PC-3 (cell line): ENCODE data around the gene FXR2. TPM values are rescaled to one million over a fixed set of nuclear protein-coding genes. Genes with fewer than 3 reads are reported as not detected.

Source experiments
- ATAC-seq: fragments of 200-7000 bp; cut with Tn5 transposase; 2 replicates; pipeline ENCODE4 v1.9.1; 2020; ENCODE audit warnings: mild to moderate bottlenecking, moderate library complexity
- BruUV-seq: library from RNA; stranded (reverse); fragments of 400-500 nt; replicated peaks from 2 replicates; lab custom pipeline; 2021; lab: Mats Ljungman, UMichigan
- CTCF ChIA-PET: fragments of 300-600 bp; sonication (Branson Sonifier 250); formaldehyde crosslinking; loops from one replicate; lab custom pipeline; 2022; ENCODE audit warnings: antibody characterized with exemption; lab: Charles Lee
- POLR2A ChIA-PET: fragments of 300-600 bp; sonication (Branson Sonifier 250); formaldehyde crosslinking; loops from one replicate; lab custom pipeline; 2022; ENCODE audit warnings: antibody characterized with exemption; ENCODE audit not compliant: unreplicated experiment; lab: Charles Lee
- DNase-seq: peaks from one replicate; pipeline ENCODE4 v3.0.0-alpha.2; 2015
- H2AFZ ChIP-seq: fragments of 300-600 bp; sonication (generic); 2 replicates; pipeline ENCODE4 v1.6.0; 2016; ENCODE audit warnings: antibody characterized with exemption, low read length
- H3F3A ChIP-seq: fragments of 300-600 bp; sonication (generic); one replicate; pipeline ENCODE4 v1.6.0; 2017; ENCODE audit warnings: antibody characterized with exemption, low read length, control low read depth, mild to moderate bottlenecking; ENCODE audit not compliant: unreplicated experiment
- H3K27ac ChIP-seq: fragments of 300-600 bp; sonication (generic); 2 replicates; pipeline ENCODE4 v1.5.1; 2016; ENCODE audit warnings: mild to moderate bottlenecking, low read length
- H3K27me3 ChIP-seq: fragments of 300-600 bp; sonication (generic); 2 replicates; pipeline ENCODE4 v1.6.1; 2016; ENCODE audit warnings: low read length, mixed read lengths
- H3K36me3 ChIP-seq: fragments of 300-600 bp; sonication (generic); 2 replicates; pipeline ENCODE4 v1.6.1; 2016; ENCODE audit warnings: low read depth, mixed run types, low read length, mixed read lengths
- H3K4me1 ChIP-seq: fragments of 300-600 bp; sonication (generic); 2 replicates; pipeline ENCODE4 v1.5.1; 2016; ENCODE audit warnings: low read length; ENCODE audit not compliant: insufficient read depth
- H3K4me2 ChIP-seq: fragments of 300-600 bp; sonication (generic); 2 replicates; pipeline ENCODE4 v1.6.0; 2016; ENCODE audit warnings: low read length
- H3K4me3 ChIP-seq: fragments of 300-600 bp; sonication (generic); 2 replicates; pipeline ENCODE4 v1.5.1; 2016; ENCODE audit warnings: mild to moderate bottlenecking, low read length, mixed read lengths
- H3K79me2 ChIP-seq: fragments of 300-600 bp; sonication (generic); 2 replicates; pipeline ENCODE4 v1.6.1; 2017; ENCODE audit warnings: low read length, mixed read lengths
- H3K9ac ChIP-seq: fragments of 300-600 bp; sonication (generic); 2 replicates; pipeline ENCODE4 v1.6.0; 2016; ENCODE audit warnings: mild to moderate bottlenecking, low read length
- H3K9me2 ChIP-seq: fragments of 300-600 bp; sonication (generic); replicated peaks from 2 replicates; pipeline ENCODE4 v1.6.1; 2016; ENCODE audit warnings: mixed run types, low read length, mixed read lengths
- H3K9me3 ChIP-seq: fragments of 300-600 bp; sonication (generic); 2 replicates; pipeline ENCODE4 v1.6.1; 2016; ENCODE audit warnings: low read length, mixed read lengths
- H4K20me1 ChIP-seq: fragments of 300-600 bp; sonication (generic); 2 replicates; pipeline ENCODE4 v1.6.1; 2016; ENCODE audit warnings: low read length, mixed read lengths
- CTCF ChIP-seq: fragments of 300-600 bp; sonication (generic); conservative IDR thresholded peaks from 2 replicates; pipeline ENCODE4 v1.5.1; 2017; ENCODE audit warnings: antibody characterized with exemption, low read depth, mild to moderate bottlenecking, low read length
- EZH2 ChIP-seq: fragments of 300-600 bp; sonication (generic); IDR thresholded peaks from one replicate; pipeline ENCODE4 v1.6.1; 2017; ENCODE audit warnings: antibody characterized with exemption, mild to moderate bottlenecking, low read length; ENCODE audit not compliant: unreplicated experiment
- EZH2phosphoT487 ChIP-seq: fragments of 300-600 bp; sonication (generic); IDR thresholded peaks from 2 replicates; pipeline ENCODE4 v1.6.1; 2018; ENCODE audit warnings: mild to moderate bottlenecking, antibody characterized with exemption, low read length, borderline replicate concordance
- intact Hi-C: fragments of 100-400 bp; cut with micrococcal nuclease; formaldehyde crosslinking; loops from 2 replicates; pipeline ENCODE4 v1.9.0; 2023
- total RNA-seq: library from RNA; depleted of rRNA; stranded (reverse); fragments of >200 nt; gene quantifications from 2 replicates; pipeline ENCODE4 v1.2.3, GENCODE V29; 2014; rRNA removed

FXR2 gene
- total RNA-seq, 1 experiment from 2014 or later: 51.4 TPM

GRCh38 chr17:7548585-7549400, 65.9 kb downstream of the FXR2 start, which contains the start of gene TNFSF12:
TNFSF12 (plus strand) TSS chr17:7549058; CDS start chr17:7549154, 96 bp downstream.
- Histone ChIP-seq H3K4me3 (peak within 1 kb of the TSS; percentile 87), H3K4me1 (peaks cover 9% of the 10 kb centered on the region; the same call in 1 of the 2 replicates), H3K27ac (no peak within 1 kb of the TSS), H4K20me1 (no peaks in the 10 kb centered on the region), H3K9ac (peak within 1 kb of the TSS; percentile 63), H3K27me3 (no peaks in the 10 kb centered on the region), H3K4me2 (peak within 1 kb of the TSS; percentile 98), H2AFZ (peak within 1 kb of the TSS; percentile 90), H3K9me2 (no peaks in the 10 kb centered on the region), H3K9me3 (no peaks in the 10 kb centered on the region), H3K79me2 (no peaks in the 10 kb centered on the region), H3K36me3 (no peaks in the 10 kb centered on the region), H3F3A (no peaks in the 10 kb centered on the region)
- DNase-seq (peak; percentile 31), ATAC-seq (peak; percentile 81)
- TF ChIP-seq EZH2 (no peak), EZH2phosphoT487 (no peak), CTCF (no peak)
- no TSS peak for BruUV-seq
- ChIA-PET POLR2A (no interaction called here), CTCF (no interaction called here)
- intact Hi-C loops: no loop called here

GRCh38 chr17:7544911-7545310, 69.8 kb downstream of the FXR2 start:
- BruUV-seq: no TSS peak
- no peak for ATAC-seq
- intact Hi-C loops: no loop called here
- Histone ChIP-seq H3K4me2 (no peak overlapping the region), H3F3A (no peaks in the 10 kb centered on the region), H3K9me2 (no peaks in the 10 kb centered on the region), H3K79me2 (no peaks in the 10 kb centered on the region), H3K27me3 (no peaks in the 10 kb centered on the region), H4K20me1 (no peaks in the 10 kb centered on the region), H3K36me3 (no peaks in the 10 kb centered on the region), H3K27ac (no peak overlapping the region), H3K4me3 (no peak overlapping the region), H3K9ac (no peak overlapping the region), H2AFZ (no peak overlapping the region), H3K4me1 (peaks cover 9% of the 10 kb centered on the region; the same call in 1 of the 2 replicates), H3K9me3 (no peaks in the 10 kb centered on the region)
- no peak for TF ChIP-seq EZH2phosphoT487
- TF ChIP-seq CTCF: no peak
- no peak for TF ChIP-seq EZH2
- DNase-seq: no peak
- ChIA-PET CTCF (no interaction called here), POLR2A (no interaction called here)

Other genes with a start within 250 kb of the FXR2 start
- gene TNK1, start 233.8 kb downstream of the FXR2 start, total RNA-seq: 10.8 and 13.5 TPM in 2 replicates
- 53.8 and 62.7 TPM in 2 replicates for gene PLSCR3, start 220.4 kb downstream of the FXR2 start, total RNA-seq
- 56.6 and 82.4 TPM in 2 replicates for gene TMEM256, start 210.8 kb downstream of the FXR2 start, total RNA-seq
- 7.4 and 12.7 TPM in 2 replicates for gene NLGN2, start 207.1 kb downstream of the FXR2 start, total RNA-seq
- not detected in 2 replicates for gene SPEM1, start 194.6 kb downstream of the FXR2 start, total RNA-seq
- gene SPEM2, start 189.3 kb downstream of the FXR2 start, total RNA-seq: not detected in 2 replicates
- gene SPEM3, start 186.0 kb downstream of the FXR2 start, total RNA-seq: not detected in 2 replicates
- gene TMEM102, start 179.5 kb downstream of the FXR2 start, total RNA-seq: 14.0 and 17.9 TPM in 2 replicates
- 0.69 and 1.0 TPM in 2 replicates for gene FGF11, start 175.4 kb downstream of the FXR2 start, total RNA-seq
- gene CHRNB1, start 169.8 kb downstream of the FXR2 start, total RNA-seq: 2.1 and 2.9 TPM in 2 replicates
- gene ZBTB4, start 135.3 kb downstream of the FXR2 start, total RNA-seq: 14.7 and 18.4 TPM in 2 replicates
- gene SLC35G6, start 133.5 kb downstream of the FXR2 start, total RNA-seq: not detected in 2 replicates
- gene POLR2A, start 130.5 kb downstream of the FXR2 start, total RNA-seq: 47.1 and 95.7 TPM in 2 replicates
- gene TNFSF12, start 65.8 kb downstream of the FXR2 start, total RNA-seq: 15.2 and 24.2 TPM in 2 replicates
- gene TNFSF13, start 56.1 kb downstream of the FXR2 start, total RNA-seq: 3.6 and 5.2 TPM in 2 replicates
- gene SENP3, start 53.0 kb downstream of the FXR2 start, total RNA-seq: 82.8 and 88.7 TPM in 2 replicates
- gene CD68, start 35.3 kb downstream of the FXR2 start, total RNA-seq: 30.2 and 32.4 TPM in 2 replicates
- gene MPDU1, start 31.0 kb downstream of the FXR2 start, total RNA-seq: 71.0 and 94.1 TPM in 2 replicates
- gene SOX15, start 24.8 kb downstream of the FXR2 start, total RNA-seq: 6.3 and 7.0 TPM in 2 replicates
- 27.6 and 33.1 TPM in 2 replicates for gene SAT2, start 12.9 kb upstream of the FXR2 start, total RNA-seq
- gene SHBG, start 15.2 kb upstream of the FXR2 start, total RNA-seq: not detected in 2 replicates
- gene ATP1B2, start 36.0 kb upstream of the FXR2 start, total RNA-seq: not detected in 2 replicates
- 2.0 and 3.4 TPM in 2 replicates for gene TP53, start 72.6 kb upstream of the FXR2 start, total RNA-seq
- 18.0 and 22.6 TPM in 2 replicates for gene WRAP53, start 73.6 kb upstream of the FXR2 start, total RNA-seq
- 4.9 and 7.7 TPM in 2 replicates for gene EFNB3, start 90.3 kb upstream of the FXR2 start, total RNA-seq
- gene DNAH2, start 102.8 kb upstream of the FXR2 start, total RNA-seq: 0.62 and 0.92 TPM in 2 replicates
- 3.2 and 158 TPM in 2 replicates for gene KDM6B, start 219.3 kb upstream of the FXR2 start, total RNA-seq
- 1.5 TPM in 1 of 2 replicates, not detected in the other for gene TMEM88, start 240.2 kb upstream of the FXR2 start, total RNA-seq
- 403 and 409 TPM in 2 replicates for gene NAA38, start 242.7 kb upstream of the FXR2 start, total RNA-seq
- 16.7 and 23.1 TPM in 2 replicates for gene CYB5D1, start 243.1 kb upstream of the FXR2 start, total RNA-seq